Astrocyte of the cerebellum (primary cell): ENCODE results near the gene KRTAP5-2.

Source experiments
- DNase-seq: peaks from one replicate; pipeline ENCODE4 v3.0.0-alpha.2; 2011; ENCODE audit warnings: low read depth
- H3K4me3 ChIP-seq: 2 replicates; pipeline ENCODE4 v1.5.1; 2011; ENCODE audit warnings: mild to moderate bottlenecking, low read depth, low read length, moderate library complexity
- in situ Hi-C: cut with HindIII; loops from 2 replicates; pipeline ENCODE4 v1.10.0; 2017; ENCODE audit warnings: low sequenced_read_pairs
- TF ChIP-seq, protein P1 (sequence below): IDR thresholded peaks from 2 replicates; pipeline ENCODE4 v1.5.1; 2012; ENCODE audit warnings: low read length, low read depth, moderate library complexity, mild to moderate bottlenecking; ENCODE audit errors: missing control alignments

The KRTAP5-2 gene

DNA sequence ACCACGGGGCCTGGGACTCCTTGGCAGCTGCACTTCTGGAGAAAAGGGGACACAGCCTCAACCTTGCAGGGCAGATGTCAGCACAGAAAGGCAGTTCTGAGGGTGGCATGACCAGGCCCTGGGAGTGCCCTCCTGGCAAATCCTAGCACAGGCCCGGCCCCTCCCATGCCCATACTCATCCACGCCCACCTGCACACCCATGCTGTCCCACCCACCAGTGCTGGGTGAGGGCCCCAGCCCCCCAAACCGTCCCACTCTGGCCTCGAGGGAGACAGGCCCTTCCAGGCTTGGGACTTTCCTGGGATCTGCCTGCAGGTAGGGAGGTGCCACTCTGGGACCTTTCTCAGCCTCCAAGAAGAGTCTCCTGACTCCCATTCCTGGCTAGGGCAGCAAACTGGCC, 36.1 kb downstream of the KRTAP5-2 start:
- TF ChIP-seq, protein P1, sequence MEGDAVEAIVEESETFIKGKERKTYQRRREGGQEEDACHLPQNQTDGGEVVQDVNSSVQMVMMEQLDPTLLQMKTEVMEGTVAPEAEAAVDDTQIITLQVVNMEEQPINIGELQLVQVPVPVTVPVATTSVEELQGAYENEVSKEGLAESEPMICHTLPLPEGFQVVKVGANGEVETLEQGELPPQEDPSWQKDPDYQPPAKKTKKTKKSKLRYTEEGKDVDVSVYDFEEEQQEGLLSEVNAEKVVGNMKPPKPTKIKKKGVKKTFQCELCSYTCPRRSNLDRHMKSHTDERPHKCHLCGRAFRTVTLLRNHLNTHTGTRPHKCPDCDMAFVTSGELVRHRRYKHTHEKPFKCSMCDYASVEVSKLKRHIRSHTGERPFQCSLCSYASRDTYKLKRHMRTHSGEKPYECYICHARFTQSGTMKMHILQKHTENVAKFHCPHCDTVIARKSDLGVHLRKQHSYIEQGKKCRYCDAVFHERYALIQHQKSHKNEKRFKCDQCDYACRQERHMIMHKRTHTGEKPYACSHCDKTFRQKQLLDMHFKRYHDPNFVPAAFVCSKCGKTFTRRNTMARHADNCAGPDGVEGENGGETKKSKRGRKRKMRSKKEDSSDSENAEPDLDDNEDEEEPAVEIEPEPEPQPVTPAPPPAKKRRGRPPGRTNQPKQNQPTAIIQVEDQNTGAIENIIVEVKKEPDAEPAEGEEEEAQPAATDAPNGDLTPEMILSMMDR, result no peak
- H3K4me3 ChIP-seq, result no peak overlapping the region
- in situ Hi-C loops, result no loop called here
- no peak for DNase-seq

DNA sequence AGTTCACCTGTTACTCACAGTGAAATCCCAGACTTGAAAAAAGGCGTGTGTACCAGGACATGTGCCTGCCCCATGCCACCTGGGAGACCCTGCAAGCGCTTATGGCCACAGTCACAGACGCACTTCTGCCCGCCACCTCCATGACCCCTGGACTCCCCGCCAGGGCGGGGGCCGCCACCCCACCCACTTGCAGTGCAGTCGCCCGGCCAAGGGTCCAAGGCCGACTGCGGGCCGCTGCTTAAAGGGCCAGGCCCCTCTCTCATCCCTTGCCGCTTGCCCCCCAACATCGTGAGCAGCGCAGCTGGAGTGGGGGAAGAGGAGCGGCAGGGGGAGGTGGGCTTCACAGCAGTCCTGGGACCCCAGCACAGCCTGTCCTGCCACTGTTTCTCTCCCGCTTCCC, 36.8 kb downstream of the KRTAP5-2 start:
- TF ChIP-seq, protein P1, result no peak
- H3K4me3 ChIP-seq, result no peak overlapping the region
- DNase-seq, result no peak
- in situ Hi-C loops, result no loop called here

DNA sequence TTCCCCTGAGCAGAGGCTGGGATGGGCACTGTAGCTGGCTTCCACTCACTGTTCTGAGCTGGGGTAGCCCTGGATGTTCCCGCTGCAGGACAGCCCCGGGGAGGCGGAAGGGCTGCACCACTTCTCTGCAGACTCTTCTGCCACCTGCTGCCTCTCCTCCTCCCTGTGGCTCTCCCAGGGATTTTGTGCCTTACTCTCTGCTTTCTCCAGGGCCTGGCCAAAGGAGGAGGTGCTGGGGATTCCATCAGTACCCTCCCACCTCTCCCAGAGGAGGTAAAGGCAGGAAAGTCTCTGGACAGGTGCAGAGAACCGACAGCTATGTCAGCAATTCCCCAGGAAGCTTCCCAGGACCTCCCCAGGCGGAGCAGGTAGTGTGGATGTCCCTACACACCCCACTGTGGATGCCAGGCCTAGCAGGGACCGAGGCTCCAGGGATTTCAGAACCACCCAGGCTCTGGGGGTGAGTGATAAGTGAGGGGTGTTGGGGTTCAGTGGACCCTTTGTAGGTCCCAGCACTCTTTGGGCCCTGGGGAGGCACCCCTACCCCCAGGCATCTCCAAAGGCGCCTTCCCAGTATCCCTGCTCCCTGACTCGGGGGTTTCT, 37.3 kb downstream of the KRTAP5-2 start:
- in situ Hi-C loops, result no loop called here
- TF ChIP-seq, protein P1, result no peak
- no peak for DNase-seq
- no peak overlapping the region for H3K4me3 ChIP-seq

DNA sequence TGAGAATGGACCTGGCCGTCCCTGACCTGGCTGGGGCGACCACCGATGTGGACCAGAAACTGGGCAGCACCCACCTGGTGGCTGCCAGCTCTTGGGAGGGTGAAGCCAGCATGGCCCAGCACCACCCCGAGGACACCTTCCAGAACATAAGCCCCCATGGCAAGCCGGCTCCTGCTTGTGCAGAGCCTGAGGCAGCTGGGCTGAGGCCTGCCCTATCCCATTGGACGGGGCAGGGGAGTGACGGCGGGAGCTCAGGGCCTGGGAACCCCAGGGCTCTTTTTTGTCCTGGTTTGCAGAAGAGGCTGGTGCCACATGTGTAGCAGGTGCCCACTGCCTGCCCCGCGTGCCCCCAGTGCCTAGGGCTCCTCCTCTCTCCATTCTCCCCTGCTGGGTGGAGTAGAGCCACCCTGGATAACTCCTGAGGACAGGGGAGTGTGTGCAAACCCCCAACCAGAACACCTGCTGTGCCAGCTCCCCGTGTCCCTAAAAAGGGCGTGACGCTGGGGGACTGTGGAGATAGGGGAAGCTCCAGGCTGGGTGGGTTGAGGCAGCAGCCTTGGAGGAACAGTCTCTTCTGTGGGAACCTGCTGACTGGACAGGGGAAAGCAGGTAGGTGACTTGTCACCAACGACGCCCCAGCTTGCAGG, 38.0 kb downstream of the KRTAP5-2 start:
- TF ChIP-seq, protein P1, result no peak
- no peak overlapping the region for H3K4me3 ChIP-seq
- no peak for DNase-seq
- in situ Hi-C loops, result no loop called here

DNA sequence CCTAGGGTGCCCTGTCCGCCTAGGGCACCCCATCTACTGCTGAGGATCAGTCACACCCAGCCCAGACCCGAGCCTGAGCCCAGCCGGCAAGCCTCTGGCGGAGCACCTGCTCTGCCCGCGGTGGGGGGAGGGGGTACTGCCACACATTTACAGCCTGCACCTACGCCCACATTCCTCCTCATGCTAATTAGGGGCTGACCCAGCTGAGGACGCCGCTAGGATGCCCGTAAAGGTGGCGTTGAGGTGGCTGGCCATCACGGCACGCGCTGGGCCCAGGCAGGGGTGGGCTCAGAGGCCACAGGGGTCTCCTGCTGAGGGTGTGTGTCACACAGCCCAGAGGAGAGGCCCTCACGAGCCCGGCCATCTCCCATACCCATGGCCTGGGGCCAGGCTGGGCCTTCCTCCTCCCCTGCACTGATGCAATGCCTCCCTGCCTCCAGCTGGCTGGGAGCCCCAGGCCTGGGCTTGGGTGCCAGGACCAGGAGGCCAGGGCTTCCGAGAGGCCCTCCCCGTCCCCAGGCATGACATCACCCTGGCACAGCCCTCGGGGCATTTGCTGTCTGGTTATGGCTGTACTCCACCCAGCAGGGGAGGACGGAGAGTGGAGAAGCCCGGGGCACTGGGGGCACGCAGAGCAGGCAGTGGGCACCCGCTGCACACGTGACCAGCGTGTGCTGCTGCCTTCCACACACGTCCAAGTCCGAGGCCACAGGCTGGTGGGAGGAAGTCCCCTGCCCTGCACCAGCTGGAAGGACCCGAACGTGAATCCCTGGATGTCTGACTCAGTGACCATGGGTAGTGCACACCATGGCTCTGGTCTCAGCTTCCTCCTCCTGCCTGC, 38.8 kb downstream of the KRTAP5-2 start:
- TF ChIP-seq, protein P1, result no peak
- no peak for DNase-seq
- H3K4me3 ChIP-seq, result no peak overlapping the region
- in situ Hi-C loops, result no loop called here

DNA sequence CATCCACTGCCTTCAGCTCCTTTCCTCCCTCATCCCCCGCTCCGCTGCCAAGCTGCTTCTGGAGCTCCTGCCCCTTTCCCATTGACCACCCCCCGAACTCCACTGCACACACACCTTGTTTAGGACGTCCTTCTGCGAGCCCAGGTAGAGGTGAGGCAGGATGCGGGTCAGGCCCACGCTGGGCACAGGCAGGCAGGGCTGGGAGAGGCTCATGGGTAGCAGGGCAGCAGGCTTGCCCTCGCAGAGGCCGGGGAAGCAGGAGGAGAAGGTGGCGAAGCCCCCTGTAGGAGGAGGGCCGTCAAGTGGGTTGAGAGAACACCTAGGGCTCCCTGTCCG, 39.4 kb downstream of the KRTAP5-2 start:
- H3K4me3 ChIP-seq, result no peak overlapping the region
- DNase-seq, result no peak
- in situ Hi-C loops, result no loop called here
- TF ChIP-seq, protein P1, result no peak
